Natural killer cell (primary cell): ENCODE results near the gene KRTCAP2. TPM values are rescaled to one million over a fixed set of nuclear protein-coding genes. Genes with fewer than 3 reads are reported as not detected.

Source experiments
- ATAC-seq, 3 donors: fragments of 150-1000 bp in 2 of 3; fragments of 200-7000 bp in 1 of 3; cut with Tn5 transposase; 1 replicate in 1 of 3; 2 replicates in 2 of 3; pipeline ENCODE4 v1.10.0; 2021; ENCODE audit warnings: mild to moderate bottlenecking in 2 of 3, moderate library complexity in 2 of 3
- DNase-seq, 2 donors: peaks; one replicate each; pipeline versions ENCODE4 v3.0.0 to v3.0.0-alpha.2; 2013 to 2021; ENCODE audit warnings: mixed read lengths in 1 of 2
- H3K27ac ChIP-seq: one replicate; pipeline ENCODE4 v1.5.1; 2013; ENCODE audit warnings: mild to moderate bottlenecking, low read length
- H3K27me3 ChIP-seq: one replicate; pipeline ENCODE4 v1.6.1; 2013; ENCODE audit warnings: low read length; ENCODE audit not compliant: control insufficient read depth, insufficient read depth
- H3K36me3 ChIP-seq: one replicate; pipeline ENCODE4 v1.6.1; 2013; ENCODE audit warnings: low read length; ENCODE audit not compliant: control insufficient read depth, insufficient read depth
- H3K4me1 ChIP-seq: one replicate; pipeline ENCODE4 v1.6.1; 2013; ENCODE audit warnings: low read length; ENCODE audit not compliant: control insufficient read depth, insufficient read depth
- H3K4me3 ChIP-seq: one replicate; pipeline ENCODE4 v1.5.1; 2013; ENCODE audit warnings: low read length
- H3K9me3 ChIP-seq: one replicate; pipeline ENCODE4 v1.6.1; 2013; ENCODE audit warnings: low read length; ENCODE audit not compliant: control insufficient read depth, insufficient read depth
- H3K27ac Mint-ChIP-seq, 2 donors: one replicate each; pipeline ENCODE4 v1.8.0; 2022; ENCODE audit warnings: mild to moderate bottlenecking in 2 of 2, mixed read lengths in 2 of 2, moderate library complexity in 1 of 2
- H3K27me3 Mint-ChIP-seq, 2 donors: one replicate each; pipeline ENCODE4 v1.8.0; 2022; ENCODE audit warnings: low read depth in 2 of 2, mixed read lengths in 2 of 2
- H3K36me3 Mint-ChIP-seq: one replicate; pipeline ENCODE4 v1.8.0; 2022; ENCODE audit warnings: mixed read lengths
- H3K4me1 Mint-ChIP-seq, 2 donors: one replicate each; pipeline ENCODE4 v1.8.0; 2022; ENCODE audit warnings: mixed read lengths in 2 of 2
- H3K4me3 Mint-ChIP-seq: one replicate; pipeline ENCODE4 v1.8.0; 2022; ENCODE audit warnings: mild to moderate bottlenecking, moderate library complexity, mixed read lengths
- H3K9me3 Mint-ChIP-seq, 2 donors: one replicate each; pipeline ENCODE4 v1.8.0; 2022; ENCODE audit warnings: mixed read lengths in 2 of 2
- WGBS: methylation state at CpG from one replicate; pipeline ENCODE4 v1.1.7; 2013; ENCODE audit warnings: missing lambda C conversion rate; ENCODE audit not compliant: insufficient coverage; 5-methylcytosine and 5-hydroxymethylcytosine counted together
- intact Hi-C: fragments of 100-400 bp; cut with micrococcal nuclease; formaldehyde crosslinking; loops from one replicate; pipeline ENCODE4 v1.14.2; 2022
- total RNA-seq, 4 donors: library from RNA; stranded (reverse); fragments of 120-200 nt in 1 of 4; gene quantifications; one replicate each; pipeline versions ENCODE4 v1.2.3 to v1.2.4, GENCODE V29; 2013 to 2022
- TF ChIP-seq, protein P1 (sequence below): fragments of 200-600 bp; IDR thresholded peaks from one replicate; pipeline ENCODE4 v1.8.0; 2022; ENCODE audit warnings: antibody characterized with exemption

The KRTCAP2 gene
- total RNA-seq, 3 donors from 2014 or later (not counting 1 experiment from before 2014, with no cell fraction given) = 95.3 to 113 (median 104) TPM

GRCh38 chr1:155125511-155125945 lies 47.6 kb downstream of the KRTCAP2 start:
- H3K27ac Mint-ChIP-seq = no peak overlapping the region
- no peak overlapping the region for H3K4me3 ChIP-seq
- TF ChIP-seq, protein P1, sequence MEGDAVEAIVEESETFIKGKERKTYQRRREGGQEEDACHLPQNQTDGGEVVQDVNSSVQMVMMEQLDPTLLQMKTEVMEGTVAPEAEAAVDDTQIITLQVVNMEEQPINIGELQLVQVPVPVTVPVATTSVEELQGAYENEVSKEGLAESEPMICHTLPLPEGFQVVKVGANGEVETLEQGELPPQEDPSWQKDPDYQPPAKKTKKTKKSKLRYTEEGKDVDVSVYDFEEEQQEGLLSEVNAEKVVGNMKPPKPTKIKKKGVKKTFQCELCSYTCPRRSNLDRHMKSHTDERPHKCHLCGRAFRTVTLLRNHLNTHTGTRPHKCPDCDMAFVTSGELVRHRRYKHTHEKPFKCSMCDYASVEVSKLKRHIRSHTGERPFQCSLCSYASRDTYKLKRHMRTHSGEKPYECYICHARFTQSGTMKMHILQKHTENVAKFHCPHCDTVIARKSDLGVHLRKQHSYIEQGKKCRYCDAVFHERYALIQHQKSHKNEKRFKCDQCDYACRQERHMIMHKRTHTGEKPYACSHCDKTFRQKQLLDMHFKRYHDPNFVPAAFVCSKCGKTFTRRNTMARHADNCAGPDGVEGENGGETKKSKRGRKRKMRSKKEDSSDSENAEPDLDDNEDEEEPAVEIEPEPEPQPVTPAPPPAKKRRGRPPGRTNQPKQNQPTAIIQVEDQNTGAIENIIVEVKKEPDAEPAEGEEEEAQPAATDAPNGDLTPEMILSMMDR = no peak
- 89% methylated on average over 11 of the region's 11 CpGs for WGBS
- no peaks in the 10 kb centered on the region for H3K36me3 Mint-ChIP-seq
- peak overlapping the region; percentile 57 for H3K4me3 Mint-ChIP-seq
- DNase-seq (no peak), ATAC-seq (no peak)
- H3K27me3 Mint-ChIP-seq = peaks cover 18 to 34% of the 10 kb centered on the region in 2 donors
- H3K9me3 ChIP-seq = no peaks in the 10 kb centered on the region
- no peak overlapping the region for H3K27ac ChIP-seq
- H3K4me1 ChIP-seq = peaks cover 34% of the 10 kb centered on the region
- peaks cover 25% of the 10 kb centered on the region for H3K27me3 ChIP-seq
- intact Hi-C loops = loop anchor here (5.0 kb wide), 2 partner anchors 33 to 42 kb away; no protein-coding TSS in a partner anchor
- peaks cover 22 to 40% of the 10 kb centered on the region in 2 donors for H3K4me1 Mint-ChIP-seq
- H3K9me3 Mint-ChIP-seq = no peaks in the 10 kb centered on the region
- H3K36me3 ChIP-seq = no peaks in the 10 kb centered on the region

- WGBS = 93% methylated on average over 14 of the region's 16 CpGs
- Histone ChIP-seq H3K4me1 (peaks cover 34% of the 10 kb centered on the region), H3K9me3 (no peaks in the 10 kb centered on the region), H3K36me3 (no peaks in the 10 kb centered on the region), H3K27ac (no peak overlapping the region), H3K4me3 (no peak overlapping the region), H3K27me3 (peaks cover 25% of the 10 kb centered on the region)
- H3K4me1 Mint-ChIP-seq = peaks cover 22 to 38% of the 10 kb centered on the region in 2 donors
- TF ChIP-seq, protein P1 = no peak
- intact Hi-C loops = loop anchor here (5.0 kb wide), 2 partner anchors 32 to 43 kb away; no protein-coding TSS in a partner anchor
- H3K9me3 Mint-ChIP-seq = no peaks in the 10 kb centered on the region
- DNase-seq = no peak
- H3K4me3 Mint-ChIP-seq = peak overlapping the region; percentile 9
- H3K36me3 Mint-ChIP-seq = no peaks in the 10 kb centered on the region
- H3K27ac Mint-ChIP-seq = no peak overlapping the region
- peaks cover 13 to 31% of the 10 kb centered on the region in 2 donors for H3K27me3 Mint-ChIP-seq
- no peak for ATAC-seq
Observed at GRCh38 chr1:155124503-155125463, 48.3 kb downstream of the KRTCAP2 start.

- Histone ChIP-seq H3K9me3 (no peaks in the 10 kb centered on the region), H3K4me1 (peaks cover 26% of the 10 kb centered on the region), H3K4me3 (no peak overlapping the region), H3K36me3 (no peaks in the 10 kb centered on the region), H3K27me3 (peaks cover 18% of the 10 kb centered on the region), H3K27ac (no peak overlapping the region)
- H3K4me3 Mint-ChIP-seq = no peak overlapping the region
- 100% methylated on average over 1 of the region's 4 CpGs for WGBS
- H3K27me3 Mint-ChIP-seq = peaks cover 7 to 22% of the 10 kb centered on the region in 2 donors
- H3K4me1 Mint-ChIP-seq = peaks cover 19 to 28% of the 10 kb centered on the region in 2 donors
- no peaks in the 10 kb centered on the region for H3K9me3 Mint-ChIP-seq
- DNase-seq (no peak), ATAC-seq (no peak)
- no peak overlapping the region for H3K27ac Mint-ChIP-seq
- H3K36me3 Mint-ChIP-seq = no peaks in the 10 kb centered on the region
- intact Hi-C loops = no loop called here
- TF ChIP-seq, protein P1 = no peak
Observed at GRCh38 chr1:155123801-155124200, 49.3 kb downstream of the KRTCAP2 start.
